ENCODE results near the gene IQSEC2. TPM values are rescaled to one million over a fixed set of nuclear protein-coding genes. Genes with fewer than 3 reads are reported as not detected.

The IQSEC2 gene
- total and polyA plus RNA-seq, 2 donors (not counting 1 experiment from before 2014, with no cell fraction given), result 0.58 to 0.94 TPM

- Histone ChIP-seq H3K9ac (ENCODE audit: low read length) (no peak overlapping the region), H2AFZ (ENCODE audit: insufficient read depth, low read depth, low read length, poor library complexity, severe bottlenecking) (no peak overlapping the region), H3K9me3 (ENCODE audit: control extremely low read depth in 1 of 3, control insufficient read depth in 2 of 3, insufficient read depth in 1 of 3, low read length in 2 of 3) (no peaks in the 10 kb centered on the region), H3K27ac (ENCODE audit: low read length in 2 of 2) (no peak overlapping the region), H3K4me1 (ENCODE audit: control insufficient read depth in 2 of 2, insufficient read depth in 2 of 2, low read length in 2 of 2) (no peaks in the 10 kb centered on the region), H3K4me2 (replicated peaks; ENCODE audit: low read depth, low read length, poor library complexity, severe bottlenecking) (no peak overlapping the region), H4K20me1 (ENCODE audit: control insufficient read depth, insufficient read depth, low read length, poor library complexity, severe bottlenecking) (no peaks in the 10 kb centered on the region), H3K27me3 (replicated peaks in 1 of 4; ENCODE audit: control extremely low read depth in 1 of 4, control insufficient read depth in 3 of 4, insufficient read depth in 4 of 4, low read length in 3 of 4) (no peaks in the 10 kb centered on the region), H3K36me3 (replicated peaks in 1 of 2; ENCODE audit: control extremely low read depth in 1 of 2, control insufficient read depth in 1 of 2, extremely low read depth in 1 of 2, insufficient read depth in 2 of 2, low read length in 1 of 2) (no peaks in the 10 kb centered on the region), H3K79me2 (ENCODE audit: control insufficient read depth, insufficient read depth, low read length) (no peaks in the 10 kb centered on the region), H3K4me3 (ENCODE audit: control extremely low read depth in 1 of 5, extremely low read depth in 1 of 5, insufficient read depth in 1 of 5, low read depth in 2 of 5, low read length in 4 of 5) (no peak overlapping the region)
- Mint-ChIP-seq H3K4me1 (no peaks in the 10 kb centered on the region), H3K9me3 (ENCODE audit: insufficient read depth) (no peaks in the 10 kb centered on the region), H3K27me3 (no peaks in the 10 kb centered on the region), H3K4me3 (no peak overlapping the region), H3K27ac (no peak overlapping the region)
- TF ChIP-seq EZH2 (IDR thresholded peaks at IDR 0.05; ENCODE audit: borderline replicate concordance, insufficient read depth, low read depth, low read length, poor library complexity, severe bottlenecking), result no peak
- no peak for TF ChIP-seq CTCF (IDR thresholded peaks at IDR 0.05)
- ChIA-PET CTCF (interaction anchor here (0.9 kb wide), 1 partner anchor 52 kb away, joined by 3 read pairs; no protein-coding TSS in a partner anchor), POLR2A (no interaction called here)
- ATAC-seq (ENCODE audit: low read depth), result no peak
- WGBS (ENCODE audit: insufficient coverage), result 94% methylated on average over 3 of the region's 9 CpGs
- intact Hi-C loops (cut with micrococcal nuclease), result no loop called here
- no peak for DNase-seq
These were observed 47.8 kb downstream of the IQSEC2 start for GRCh38 chrX:53233536-53233935.

- H3K9me3 ChIP-seq (ENCODE audit: control extremely low read depth in 1 of 3, control insufficient read depth in 2 of 3, insufficient read depth in 1 of 3, low read length in 2 of 3), result no peaks in the 10 kb centered on the region
- H3K27me3 ChIP-seq (replicated peaks in 1 of 4; ENCODE audit: control extremely low read depth in 1 of 4, control insufficient read depth in 3 of 4, insufficient read depth in 4 of 4, low read length in 3 of 4), result no peaks in the 10 kb centered on the region
- H3K4me3 ChIP-seq (ENCODE audit: control extremely low read depth in 1 of 5, extremely low read depth in 1 of 5, insufficient read depth in 1 of 5, low read depth in 2 of 5, low read length in 4 of 5), result no peak overlapping the region
- ChIA-PET CTCF (no interaction called here), POLR2A (no interaction called here)
- Mint-ChIP-seq H3K4me1 (peaks cover 3% of the 10 kb centered on the region), H3K9me3 (ENCODE audit: insufficient read depth) (no peaks in the 10 kb centered on the region), H3K4me3 (no peak overlapping the region), H3K27me3 (no peaks in the 10 kb centered on the region), H3K27ac (no peak overlapping the region)
- no peak for TF ChIP-seq EZH2 (IDR thresholded peaks at IDR 0.05; ENCODE audit: borderline replicate concordance, insufficient read depth, low read depth, low read length, poor library complexity, severe bottlenecking)
- no peak for TF ChIP-seq CTCF (IDR thresholded peaks at IDR 0.05)
- H3K27ac ChIP-seq (ENCODE audit: low read length in 2 of 2), result no peak overlapping the region
- H3K79me2 ChIP-seq (ENCODE audit: control insufficient read depth, insufficient read depth, low read length), result peaks cover 8% of the 10 kb centered on the region
- 70% methylated on average over 4 of the region's 5 CpGs for WGBS (ENCODE audit: insufficient coverage)
- peaks cover 6% of the 10 kb centered on the region in 2 donors for H3K4me1 ChIP-seq (ENCODE audit: control insufficient read depth in 2 of 2, insufficient read depth in 2 of 2, low read length in 2 of 2)
- DNase-seq (no peak), ATAC-seq (ENCODE audit: low read depth) (no peak)
- H4K20me1 ChIP-seq (ENCODE audit: control insufficient read depth, insufficient read depth, low read length, poor library complexity, severe bottlenecking), result no peaks in the 10 kb centered on the region
- no peak overlapping the region for H2AFZ ChIP-seq (ENCODE audit: insufficient read depth, low read depth, low read length, poor library complexity, severe bottlenecking)
- H3K4me2 ChIP-seq (replicated peaks; ENCODE audit: low read depth, low read length, poor library complexity, severe bottlenecking), result no peak overlapping the region
- H3K9ac ChIP-seq (ENCODE audit: low read length), result no peak overlapping the region
- intact Hi-C loops (cut with micrococcal nuclease), result no loop called here
- no peaks in the 10 kb centered on the region for H3K36me3 ChIP-seq (replicated peaks in 1 of 2; ENCODE audit: control extremely low read depth in 1 of 2, control insufficient read depth in 1 of 2, extremely low read depth in 1 of 2, insufficient read depth in 2 of 2, low read length in 1 of 2)
These were observed 51.3 kb downstream of the IQSEC2 start for GRCh38 chrX:53230116-53230515.
